Fibroblast of lung (primary cell): ENCODE data around the gene MOSMO. TPM values are rescaled to one million over a fixed set of nuclear protein-coding genes. Genes with fewer than 3 reads are reported as not detected.

Experiments used
- DNase-seq, 2 donors: peaks; one replicate each; pipeline versions ENCODE4 v3.0.0 to v3.0.0-alpha.2; 2010; ENCODE audit warnings: low read depth in 2 of 2
- H2AFZ ChIP-seq: 2 replicates; pipeline ENCODE4 v1.5.1; 2012; ENCODE audit warnings: low read length, control low read depth, inconsistent platforms
- H3K27ac ChIP-seq: 2 replicates; pipeline ENCODE4 v1.5.1; 2011; ENCODE audit warnings: low read length, control low read depth; ENCODE audit not compliant: insufficient read depth
- H3K27me3 ChIP-seq: 2 replicates; pipeline ENCODE4 v1.5.1; 2011; ENCODE audit warnings: mild to moderate bottlenecking, low read length; ENCODE audit not compliant: control insufficient read depth, insufficient read depth
- H3K36me3 ChIP-seq: 2 replicates; pipeline ENCODE4 v1.5.1; 2011; ENCODE audit warnings: low read length; ENCODE audit not compliant: control insufficient read depth, insufficient read depth
- H3K4me1 ChIP-seq: 2 replicates; pipeline ENCODE4 v1.5.1; 2011; ENCODE audit warnings: low read length; ENCODE audit not compliant: control insufficient read depth, insufficient read depth; ENCODE audit errors: extremely low read depth
- H3K4me2 ChIP-seq: 2 replicates; pipeline ENCODE4 v1.5.1; 2011; ENCODE audit warnings: low read length, control low read depth; ENCODE audit not compliant: insufficient read depth; ENCODE audit errors: extremely low read depth
- H3K4me3 ChIP-seq, 4 experiments: fragments of 200-600 bp in 1 of 4; sonication (generic) in 1 of 4; replicated peaks in 1 of 4; 2 replicates each; pipeline ENCODE4 v1.5.1; 2011 to 2016; ENCODE audit warnings: low read length in 4 of 4, low read depth in 3 of 4, mild to moderate bottlenecking in 3 of 4, control low read depth in 2 of 4, inconsistent platforms in 1 of 4, mixed read lengths in 1 of 4; ENCODE audit not compliant: insufficient read depth in 1 of 4; ENCODE audit errors: control extremely low read depth in 1 of 4
- H3K79me2 ChIP-seq: 2 replicates; pipeline ENCODE4 v1.5.1; 2012; ENCODE audit warnings: mild to moderate bottlenecking, low read length, inconsistent platforms; ENCODE audit not compliant: control insufficient read depth, insufficient read depth
- H3K9ac ChIP-seq: 2 replicates; pipeline ENCODE4 v1.5.1; 2011; ENCODE audit warnings: mild to moderate bottlenecking, low read length, control low read depth; ENCODE audit not compliant: insufficient read depth
- H3K9me3 ChIP-seq: 2 replicates; pipeline ENCODE4 v1.5.1; 2012; ENCODE audit warnings: low read depth, low read length; ENCODE audit not compliant: control insufficient read depth, insufficient read depth
- H4K20me1 ChIP-seq: 2 replicates; pipeline ENCODE4 v1.5.1; 2011; ENCODE audit warnings: low read length; ENCODE audit not compliant: control insufficient read depth, insufficient read depth; ENCODE audit errors: extremely low read depth
- CTCF ChIP-seq, 2 donors: IDR thresholded peaks in 1 of 2; conservative IDR thresholded peaks in 1 of 2; 1 replicate in 1 of 2; 2 replicates in 1 of 2; pipeline ENCODE4 v1.5.1; 2011 to 2012; ENCODE audit warnings: low read length in 2 of 2, control low read depth in 1 of 2, inconsistent platforms in 1 of 2, low read depth in 1 of 2, mild to moderate bottlenecking in 1 of 2
- EZH2 ChIP-seq: IDR thresholded peaks from 2 replicates; pipeline ENCODE4 v1.5.1; 2012; ENCODE audit warnings: low read length, control low read depth, mild to moderate bottlenecking; ENCODE audit errors: missing control alignments
- polyA plus RNA-seq, 2 donors: library from polyadenylated mRNA; depleted of rRNA in 1 of 2; stranded (reverse) in 1 of 2; unstranded in 1 of 2; fragments of >200 nt; gene quantifications; 2 replicates each; pipeline ENCODE4 v1.2.1, GENCODE V29; 2011 to 2012; ENCODE audit warnings: missing spikeins in 1 of 2
- total RNA-seq: library from RNA; depleted of rRNA; stranded (reverse); fragments of >200 nt; gene quantifications from 2 replicates; pipeline ENCODE4 v1.2.1, GENCODE V29; 2014

Gene MOSMO
- total and polyA plus RNA-seq, 2 donors (not counting 1 experiment from before 2014, with no cell fraction given) = 13.7 to 14.0 TPM

DNA sequence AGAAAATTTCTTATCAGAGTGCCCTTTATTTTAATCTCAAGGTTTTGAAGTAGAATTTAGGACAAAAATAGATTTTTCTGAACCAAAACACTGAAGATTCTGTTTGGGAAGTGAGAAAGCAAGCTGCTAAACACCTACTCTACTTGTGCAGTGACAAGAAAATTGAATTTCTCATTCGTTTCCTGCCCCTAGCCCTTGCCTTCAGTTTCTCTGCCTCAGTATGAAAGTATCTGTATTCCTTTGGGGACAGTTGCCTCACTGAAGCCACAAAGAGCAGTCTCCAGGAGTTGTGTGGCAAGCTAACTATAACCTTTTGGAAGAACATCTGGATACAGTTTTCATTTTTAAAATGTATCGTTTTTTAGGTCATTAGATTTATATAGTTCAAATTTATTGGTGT, 19.7 kb downstream of the MOSMO start:
- Histone ChIP-seq H3K36me3 (no peaks in the 10 kb centered on the region), H3K9me3 (no peaks in the 10 kb centered on the region), H3K27ac (peak overlapping the region; percentile 87), H3K4me1 (peaks cover 12% of the 10 kb centered on the region), H3K79me2 (peaks cover 61% of the 10 kb centered on the region), H3K27me3 (no peaks in the 10 kb centered on the region), H3K4me2 (peak overlapping the region; percentile 26), H3K9ac (no peak overlapping the region), H4K20me1 (no peaks in the 10 kb centered on the region), H2AFZ (no peak overlapping the region), H3K4me3 (no peak overlapping the region)
- DNase-seq = no peak
- TF ChIP-seq EZH2 = no peak
- TF ChIP-seq CTCF (conservative IDR thresholded peaks at IDR 0.05 in 1 of 2, IDR thresholded peaks at IDR 0.05 in 1 of 2; ENCODE audit: low read depth in 1 of 2, low read length in 2 of 2) = no peak

DNA sequence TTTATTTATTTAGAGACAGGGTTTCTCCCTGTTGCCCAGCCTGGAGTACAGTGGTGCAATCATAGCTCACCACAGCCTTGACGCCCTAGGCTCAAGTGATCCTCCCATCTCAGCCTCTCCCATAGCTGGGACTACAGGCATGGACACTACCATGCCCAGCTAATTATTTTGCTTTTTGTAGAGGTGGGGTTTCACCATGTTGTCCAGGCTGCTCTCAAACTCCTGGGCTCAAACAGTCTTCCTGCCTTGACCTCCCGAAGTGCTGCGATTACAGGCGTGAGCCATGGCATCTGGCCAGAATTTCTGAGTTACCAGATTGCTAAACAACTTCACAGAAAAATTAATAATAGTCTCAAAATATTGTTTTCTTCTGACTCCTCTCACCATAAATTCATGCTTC, 21.7 kb downstream of the MOSMO start:
- peaks cover 12% of the 10 kb centered on the region for H3K4me1 ChIP-seq
- no peak overlapping the region for H3K4me2 ChIP-seq
- H3K27me3 ChIP-seq = no peaks in the 10 kb centered on the region
- no peak for TF ChIP-seq CTCF (conservative IDR thresholded peaks at IDR 0.05 in 1 of 2, IDR thresholded peaks at IDR 0.05 in 1 of 2; ENCODE audit: low read depth in 1 of 2, low read length in 2 of 2)
- no peak for TF ChIP-seq EZH2
- no peak overlapping the region for H3K9ac ChIP-seq
- no peak overlapping the region for H2AFZ ChIP-seq
- H3K27ac ChIP-seq = no peak overlapping the region
- DNase-seq = no peak
- H3K4me3 ChIP-seq = no peak overlapping the region
- H3K36me3 ChIP-seq = no peaks in the 10 kb centered on the region
- peaks cover 52% of the 10 kb centered on the region for H3K79me2 ChIP-seq
- no peaks in the 10 kb centered on the region for H4K20me1 ChIP-seq
- no peaks in the 10 kb centered on the region for H3K9me3 ChIP-seq

- Histone ChIP-seq H3K4me1 (peaks cover 12% of the 10 kb centered on the region), H3K27ac (no peak overlapping the region), H3K9ac (no peak overlapping the region), H3K36me3 (no peaks in the 10 kb centered on the region), H3K27me3 (no peaks in the 10 kb centered on the region), H3K79me2 (peaks cover 51% of the 10 kb centered on the region), H3K4me2 (no peak overlapping the region), H2AFZ (no peak overlapping the region), H3K4me3 (no peak overlapping the region), H4K20me1 (no peaks in the 10 kb centered on the region), H3K9me3 (no peaks in the 10 kb centered on the region)
- TF ChIP-seq CTCF (conservative IDR thresholded peaks at IDR 0.05 in 1 of 2, IDR thresholded peaks at IDR 0.05 in 1 of 2; ENCODE audit: low read depth in 1 of 2, low read length in 2 of 2) (no peak), EZH2 (no peak)
- DNase-seq = no peak
Observed at GRCh38 chr16:22030087-22030812, 22.3 kb downstream of the MOSMO start.
